ENCODE data around the gene ARMS2.

The ARMS2 gene

GRCh38 chr10:122454071-122454470 is 382 bp upstream of the ARMS2 start:
- DNase-seq (ENCODE audit: low read depth), result no peak

GRCh38 chr10:122455376-122456079 is 1.1 kb downstream of the ARMS2 start:
- no peak for DNase-seq (ENCODE audit: low read depth)

- DNase-seq (ENCODE audit: low read depth), result no peak
These were observed 3.5 kb downstream of the ARMS2 start for GRCh38 chr10:122457934-122458333.

- no peak for DNase-seq (ENCODE audit: low read depth)
These were observed 4.2 kb downstream of the ARMS2 start for GRCh38 chr10:122458693-122459092.

GRCh38 chr10:122459561-122460273 is 5.3 kb downstream of the ARMS2 start:
- DNase-seq (ENCODE audit: low read depth), result peak; percentile 51

GRCh38 chr10:122460891-122461293 is 6.4 kb downstream of the ARMS2 start:
- DNase-seq (ENCODE audit: low read depth), result no peak

GRCh38 chr10:122461367-122461728 is 6.9 kb downstream of the ARMS2 start, which contains the start of gene HTRA1:
TSS of gene HTRA1 (plus strand) at chr10:122461553. CDS start at chr10:122461653, 100 bp downstream.
- DNase-seq (ENCODE audit: low read depth), result peak; percentile 65

GRCh38 chr10:122461729-122462532 is 7.5 kb downstream of the ARMS2 start:
- no peak for DNase-seq (ENCODE audit: low read depth)

- DNase-seq (ENCODE audit: low read depth), result peak; percentile 48
These were observed 8.3 kb downstream of the ARMS2 start for GRCh38 chr10:122462533-122463465.

- DNase-seq (ENCODE audit: low read depth), result no peak
These were observed 9.2 kb downstream of the ARMS2 start for GRCh38 chr10:122463466-122464249.

- DNase-seq (ENCODE audit: low read depth), result no peak
These were observed 9.7 kb downstream of the ARMS2 start for GRCh38 chr10:122464250-122464510.

- no peak for DNase-seq (ENCODE audit: low read depth)
These were observed 10.1 kb downstream of the ARMS2 start for GRCh38 chr10:122464586-122464985.

- DNase-seq (ENCODE audit: low read depth), result no peak
These were observed 11.1 kb downstream of the ARMS2 start for GRCh38 chr10:122465401-122466040.

- DNase-seq (ENCODE audit: low read depth), result no peak
These were observed 12.5 kb downstream of the ARMS2 start for GRCh38 chr10:122466951-122467381.

- DNase-seq (ENCODE audit: low read depth), result no peak
These were observed 13.2 kb downstream of the ARMS2 start for GRCh38 chr10:122467701-122468100.

GRCh38 chr10:122468307-122468925 is 14.0 kb downstream of the ARMS2 start:
- DNase-seq (ENCODE audit: low read depth), result no peak

GRCh38 chr10:122468926-122469781 is 14.7 kb downstream of the ARMS2 start:
- DNase-seq (ENCODE audit: low read depth), result peak; percentile 98

- no peak for DNase-seq (ENCODE audit: low read depth)
These were observed 15.4 kb downstream of the ARMS2 start for GRCh38 chr10:122469848-122470247.

GRCh38 chr10:122471531-122472177 is 17.2 kb downstream of the ARMS2 start:
- peak; percentile 70 for DNase-seq (ENCODE audit: low read depth)
